Mucosa of descending colon (tissue), 3 donors: Measurements from ENCODE around the gene RNMT. TPM values are rescaled to one million over a fixed set of nuclear protein-coding genes. Genes with fewer than 3 reads are reported as not detected.

Experiments used
- ATAC-seq: fragments of 200-7000 bp; cut with Tn5 transposase; one replicate; pipeline ENCODE4 v1.9.1; 2020; ENCODE audit warnings: mild to moderate bottlenecking, moderate library complexity
- DNase-seq, 3 donors: peaks; one replicate each; pipeline ENCODE4 v3.0.0-alpha.2; 2020
- H3K36me3 ChIP-seq: fragments of 200-600 bp; one replicate; pipeline ENCODE4 v1.8.0; 2021; ENCODE audit warnings: low read depth, mild to moderate bottlenecking
- H3K4me1 ChIP-seq: fragments of 200-600 bp; one replicate; pipeline ENCODE4 v1.8.0; 2021; ENCODE audit warnings: low read depth, mild to moderate bottlenecking
- H3K4me3 ChIP-seq: fragments of 200-600 bp; one replicate; pipeline ENCODE4 v1.8.0; 2021; ENCODE audit warnings: mild to moderate bottlenecking
- H3K9me3 ChIP-seq: fragments of 200-600 bp; one replicate; pipeline ENCODE4 v1.8.0; 2021; ENCODE audit warnings: mild to moderate bottlenecking
- intact Hi-C, 2 donors: fragments of 100-400 bp; cut with DNase I in 1 of 2; cut with micrococcal nuclease in 1 of 2; formaldehyde crosslinking; loops; one replicate each; pipeline versions ENCODE4 v1.11.0 to v1.11.1; 2022; cut with DNase I, micrococcal nuclease
- total RNA-seq, 3 donors: library from RNA; stranded (reverse); fragmentation: NEBNext Ultra II Directional in 2 of 3; extraction: Animal tissue kit (Norgen Biotek cat#: 25700) in 2 of 3; gene quantifications; one replicate each; pipeline versions ENCODE4 v1.2.1 to v1.2.4, GENCODE V29; 2021 to 2023
- TF ChIP-seq, protein P1 (sequence below): fragments of 200-600 bp; IDR thresholded peaks from one replicate; pipeline ENCODE4 v1.8.0; 2022; ENCODE audit warnings: antibody characterized with exemption, mild to moderate bottlenecking
- donor health status: DM: no; HTN: no; CAD: no; lungs with moderate emphysema.
- donor health status: DM: no; HTN: no; CAD: no.
- donor health status: DM: no; HTN: yes; CAD: no.

Gene RNMT
- total RNA-seq, 3 donors from 2014 or later, result 13.7 to 25.8 (median 19.4) TPM

DNA sequence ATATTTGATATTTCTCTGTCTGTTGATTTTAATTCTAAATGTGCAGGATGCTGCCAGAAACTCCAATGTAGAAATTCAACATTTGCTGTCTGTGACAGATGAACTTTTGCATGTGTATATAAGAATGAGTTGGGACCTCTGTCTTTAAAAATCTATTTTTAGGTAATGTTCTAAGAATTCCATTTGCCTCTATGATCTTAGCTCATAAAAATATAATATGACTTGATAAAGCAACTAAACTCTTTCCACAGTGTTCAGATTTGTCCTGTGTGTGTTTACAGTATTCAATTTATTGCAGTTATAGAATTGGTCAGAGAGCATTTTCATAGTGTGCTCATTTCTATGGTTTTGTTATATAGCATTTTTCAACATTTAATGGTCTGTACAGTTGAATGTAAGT, 33.6 kb downstream of the RNMT start:
- Histone ChIP-seq H3K9me3 (no peaks in the 10 kb centered on the region), H3K4me1 (no peaks in the 10 kb centered on the region), H3K36me3 (no peaks in the 10 kb centered on the region), H3K4me3 (no peak overlapping the region)
- no peak for ATAC-seq
- intact Hi-C loops, result no loop called here
- TF ChIP-seq, protein P1, sequence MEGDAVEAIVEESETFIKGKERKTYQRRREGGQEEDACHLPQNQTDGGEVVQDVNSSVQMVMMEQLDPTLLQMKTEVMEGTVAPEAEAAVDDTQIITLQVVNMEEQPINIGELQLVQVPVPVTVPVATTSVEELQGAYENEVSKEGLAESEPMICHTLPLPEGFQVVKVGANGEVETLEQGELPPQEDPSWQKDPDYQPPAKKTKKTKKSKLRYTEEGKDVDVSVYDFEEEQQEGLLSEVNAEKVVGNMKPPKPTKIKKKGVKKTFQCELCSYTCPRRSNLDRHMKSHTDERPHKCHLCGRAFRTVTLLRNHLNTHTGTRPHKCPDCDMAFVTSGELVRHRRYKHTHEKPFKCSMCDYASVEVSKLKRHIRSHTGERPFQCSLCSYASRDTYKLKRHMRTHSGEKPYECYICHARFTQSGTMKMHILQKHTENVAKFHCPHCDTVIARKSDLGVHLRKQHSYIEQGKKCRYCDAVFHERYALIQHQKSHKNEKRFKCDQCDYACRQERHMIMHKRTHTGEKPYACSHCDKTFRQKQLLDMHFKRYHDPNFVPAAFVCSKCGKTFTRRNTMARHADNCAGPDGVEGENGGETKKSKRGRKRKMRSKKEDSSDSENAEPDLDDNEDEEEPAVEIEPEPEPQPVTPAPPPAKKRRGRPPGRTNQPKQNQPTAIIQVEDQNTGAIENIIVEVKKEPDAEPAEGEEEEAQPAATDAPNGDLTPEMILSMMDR, result no peak
- no peak for DNase-seq

DNA sequence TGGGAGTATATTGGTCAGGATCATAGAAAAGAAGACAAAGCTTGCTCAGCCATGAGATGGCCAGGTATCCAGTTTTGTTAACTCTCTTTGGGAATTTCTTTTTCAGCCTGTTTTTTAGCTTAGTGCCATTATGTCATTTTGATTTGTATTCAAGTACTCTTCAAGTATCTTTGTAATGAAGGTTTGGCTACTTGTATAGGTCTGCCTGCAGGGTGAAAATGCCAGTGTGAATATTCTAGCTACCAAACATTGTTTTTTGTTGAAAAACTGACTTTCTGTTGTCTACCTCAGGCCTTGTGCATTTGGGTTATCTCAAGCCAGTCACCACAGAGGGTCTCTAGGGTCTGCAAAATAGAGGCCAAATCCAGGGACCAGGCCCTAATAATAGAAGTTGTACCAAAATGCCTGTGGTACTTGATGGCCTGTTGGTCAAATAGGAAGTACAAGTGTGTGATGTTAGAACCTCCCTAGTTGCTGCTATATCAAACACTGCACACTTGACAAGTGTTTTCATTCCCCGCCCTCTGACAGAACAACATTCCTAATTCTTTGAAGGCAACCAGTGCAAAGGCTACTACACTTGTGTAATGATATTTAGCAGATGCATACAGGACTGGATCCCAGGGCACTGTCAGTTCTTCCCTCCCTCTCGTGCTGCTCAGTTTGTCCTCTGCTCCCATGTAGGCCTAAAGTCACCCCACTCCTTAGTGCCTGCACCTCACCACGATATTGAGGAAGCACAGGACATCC, 36.4 kb downstream of the RNMT start:
- Histone ChIP-seq H3K4me1 (no peaks in the 10 kb centered on the region), H3K36me3 (no peaks in the 10 kb centered on the region), H3K4me3 (no peak overlapping the region), H3K9me3 (peaks cover 16% of the 10 kb centered on the region)
- DNase-seq (no peak), ATAC-seq (no peak)
- TF ChIP-seq, protein P1, result no peak
- intact Hi-C loops, result no loop called here

GRCh38 chr18:13775058-13775457, 48.6 kb downstream of the RNMT start:
- TF ChIP-seq, protein P1, result no peak
- Histone ChIP-seq H3K9me3 (peaks cover 2% of the 10 kb centered on the region), H3K4me3 (no peak overlapping the region), H3K4me1 (no peaks in the 10 kb centered on the region), H3K36me3 (no peaks in the 10 kb centered on the region)
- ATAC-seq (no peak), DNase-seq (no peak)
- intact Hi-C loops, result no loop called here

DNA sequence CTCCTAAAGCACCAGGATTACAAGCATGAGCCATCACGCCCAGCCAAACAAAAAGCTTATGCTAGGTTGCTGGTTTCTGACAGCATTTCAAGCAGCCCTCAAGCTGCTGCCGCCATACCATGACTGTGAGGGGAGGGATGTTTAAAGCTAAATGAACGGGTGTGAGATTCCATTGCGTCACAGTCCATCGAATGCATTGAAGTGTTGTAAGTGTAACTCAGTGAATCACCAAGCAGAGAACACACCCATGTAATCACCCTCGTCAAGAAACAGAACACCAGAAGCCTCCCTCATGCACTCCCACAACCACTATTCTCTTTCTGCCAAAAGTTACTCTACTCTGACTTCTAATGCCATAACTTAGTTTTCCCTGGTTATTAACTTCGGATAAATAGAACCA, 64.7 kb downstream of the RNMT start:
- DNase-seq, result no peak
- intact Hi-C loops, result no loop called here
- Histone ChIP-seq H3K4me3 (no peak overlapping the region), H3K4me1 (no peaks in the 10 kb centered on the region), H3K36me3 (no peaks in the 10 kb centered on the region), H3K9me3 (no peaks in the 10 kb centered on the region)
- peak; percentile 30 for ATAC-seq
- TF ChIP-seq, protein P1, result no peak

- TF ChIP-seq, protein P1, result no peak
- intact Hi-C loops, result no loop called here
- no peaks in the 10 kb centered on the region for H3K36me3 ChIP-seq
- no peak for ATAC-seq
- no peaks in the 10 kb centered on the region for H3K9me3 ChIP-seq
- no peak for DNase-seq
- no peaks in the 10 kb centered on the region for H3K4me1 ChIP-seq
- no peak overlapping the region for H3K4me3 ChIP-seq
Measured at GRCh38 chr18:13793819-13794218, 67.3 kb downstream of the RNMT start.
